Measurements from ENCODE around the gene CRYBG3.

The CRYBG3 gene

DNA sequence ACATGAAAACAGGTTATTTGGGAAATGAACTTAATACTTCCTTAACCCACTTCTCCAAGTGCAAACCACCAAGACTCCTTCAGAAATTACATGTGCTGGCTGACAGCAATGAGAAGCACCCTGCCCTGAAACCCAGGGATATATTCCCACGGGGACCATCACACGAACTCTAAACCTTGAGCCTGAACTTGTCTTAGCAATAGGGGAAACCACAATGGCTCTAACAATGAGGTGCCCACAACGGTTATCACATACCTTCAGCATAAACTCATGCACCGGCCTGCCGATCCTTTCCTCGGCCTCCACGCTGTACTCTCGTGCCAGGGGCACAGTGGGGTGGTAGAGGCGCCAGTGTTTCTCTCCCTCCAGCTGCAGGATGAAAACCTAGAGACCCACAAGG is 137.0 kb downstream of the CRYBG3 start:
- Histone ChIP-seq H3K4me1 (no peaks in the 10 kb centered on the region), H3K27ac (no peak overlapping the region), H3K79me2 (no peaks in the 10 kb centered on the region)

DNA sequence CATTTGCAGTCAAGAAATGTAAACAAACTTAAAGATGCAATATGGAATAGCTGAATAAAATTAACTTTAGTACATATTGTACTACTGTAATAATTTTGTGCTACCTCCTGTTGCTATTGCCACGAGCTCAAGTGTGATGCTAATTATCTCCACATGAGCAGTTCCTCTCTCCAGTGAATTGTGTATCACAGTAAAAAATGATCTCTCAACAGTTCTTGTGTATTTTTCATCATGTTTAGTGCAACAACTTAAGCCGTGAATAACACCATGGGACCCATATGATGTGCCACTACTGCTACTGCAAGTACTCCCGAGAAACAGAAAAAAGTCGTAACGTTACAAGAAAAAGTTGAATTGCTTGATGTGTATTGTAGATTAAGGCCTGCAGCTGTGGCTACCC is 138.1 kb downstream of the CRYBG3 start:
- Histone ChIP-seq H3K9me3 (ENCODE audit: control insufficient read depth, low read length) (no peaks in the 10 kb centered on the region), H3K9ac (no peak overlapping the region), H3K4me3 (ENCODE audit: low read depth, low read length) (no peak overlapping the region), H2AFZ (no peak overlapping the region), H3K79me2 (no peaks in the 10 kb centered on the region), H3K4me1 (no peaks in the 10 kb centered on the region), H3K27me3 (ENCODE audit: control insufficient read depth, insufficient read depth, low read length) (no peaks in the 10 kb centered on the region), H3K27ac (no peak overlapping the region), H3K36me3 (ENCODE audit: control insufficient read depth, insufficient read depth, low read length) (no peaks in the 10 kb centered on the region), H3K4me2 (ENCODE audit: low read length) (no peak overlapping the region)
- TF ChIP-seq, protein P1, sequence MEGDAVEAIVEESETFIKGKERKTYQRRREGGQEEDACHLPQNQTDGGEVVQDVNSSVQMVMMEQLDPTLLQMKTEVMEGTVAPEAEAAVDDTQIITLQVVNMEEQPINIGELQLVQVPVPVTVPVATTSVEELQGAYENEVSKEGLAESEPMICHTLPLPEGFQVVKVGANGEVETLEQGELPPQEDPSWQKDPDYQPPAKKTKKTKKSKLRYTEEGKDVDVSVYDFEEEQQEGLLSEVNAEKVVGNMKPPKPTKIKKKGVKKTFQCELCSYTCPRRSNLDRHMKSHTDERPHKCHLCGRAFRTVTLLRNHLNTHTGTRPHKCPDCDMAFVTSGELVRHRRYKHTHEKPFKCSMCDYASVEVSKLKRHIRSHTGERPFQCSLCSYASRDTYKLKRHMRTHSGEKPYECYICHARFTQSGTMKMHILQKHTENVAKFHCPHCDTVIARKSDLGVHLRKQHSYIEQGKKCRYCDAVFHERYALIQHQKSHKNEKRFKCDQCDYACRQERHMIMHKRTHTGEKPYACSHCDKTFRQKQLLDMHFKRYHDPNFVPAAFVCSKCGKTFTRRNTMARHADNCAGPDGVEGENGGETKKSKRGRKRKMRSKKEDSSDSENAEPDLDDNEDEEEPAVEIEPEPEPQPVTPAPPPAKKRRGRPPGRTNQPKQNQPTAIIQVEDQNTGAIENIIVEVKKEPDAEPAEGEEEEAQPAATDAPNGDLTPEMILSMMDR (IDR thresholded peaks at IDR 0.05): no peak

More for the DNA sequence above, 137.0 kb downstream of the CRYBG3 start:
- H3K9ac ChIP-seq: no peak overlapping the region
- H3K27me3 ChIP-seq (ENCODE audit: control insufficient read depth, insufficient read depth, low read length): no peaks in the 10 kb centered on the region
- no peak overlapping the region for H3K4me2 ChIP-seq (ENCODE audit: low read length)
- no peak overlapping the region for H3K4me3 ChIP-seq (ENCODE audit: low read depth, low read length)
- TF ChIP-seq, protein P1 (IDR thresholded peaks at IDR 0.05): no peak
- no peaks in the 10 kb centered on the region for H3K9me3 ChIP-seq (ENCODE audit: control insufficient read depth, low read length)
- H2AFZ ChIP-seq: no peak overlapping the region
- H3K36me3 ChIP-seq (ENCODE audit: control insufficient read depth, insufficient read depth, low read length): no peaks in the 10 kb centered on the region

DNA sequence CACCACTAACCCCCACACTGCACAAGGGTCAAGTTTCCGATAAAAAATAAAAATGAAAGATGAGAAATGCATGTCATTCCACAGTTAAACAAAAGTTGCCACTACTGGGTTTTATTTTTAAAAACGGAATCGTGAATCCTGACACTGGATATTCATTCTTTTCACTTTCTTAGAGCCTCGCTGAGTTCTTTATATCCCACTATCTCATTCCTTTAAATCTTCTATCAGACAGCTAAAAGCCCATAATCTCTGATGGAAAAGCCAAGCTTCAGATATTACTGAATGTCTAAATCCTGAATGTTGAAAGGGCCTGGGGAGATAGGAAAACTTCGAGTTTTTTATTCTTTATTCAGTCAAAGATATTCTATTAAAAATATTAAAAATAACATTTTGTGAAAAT is 138.7 kb downstream of the CRYBG3 start:
- Histone ChIP-seq H3K4me2 (ENCODE audit: low read length) (no peak overlapping the region), H3K4me3 (ENCODE audit: low read depth, low read length) (no peak overlapping the region), H3K4me1 (no peaks in the 10 kb centered on the region), H3K27ac (no peak overlapping the region), H3K36me3 (ENCODE audit: control insufficient read depth, insufficient read depth, low read length) (no peaks in the 10 kb centered on the region), H3K9me3 (ENCODE audit: control insufficient read depth, low read length) (no peaks in the 10 kb centered on the region), H3K79me2 (no peaks in the 10 kb centered on the region), H3K9ac (no peak overlapping the region), H2AFZ (no peak overlapping the region), H3K27me3 (ENCODE audit: control insufficient read depth, insufficient read depth, low read length) (no peaks in the 10 kb centered on the region)
- TF ChIP-seq, protein P1 (IDR thresholded peaks at IDR 0.05): no peak

DNA sequence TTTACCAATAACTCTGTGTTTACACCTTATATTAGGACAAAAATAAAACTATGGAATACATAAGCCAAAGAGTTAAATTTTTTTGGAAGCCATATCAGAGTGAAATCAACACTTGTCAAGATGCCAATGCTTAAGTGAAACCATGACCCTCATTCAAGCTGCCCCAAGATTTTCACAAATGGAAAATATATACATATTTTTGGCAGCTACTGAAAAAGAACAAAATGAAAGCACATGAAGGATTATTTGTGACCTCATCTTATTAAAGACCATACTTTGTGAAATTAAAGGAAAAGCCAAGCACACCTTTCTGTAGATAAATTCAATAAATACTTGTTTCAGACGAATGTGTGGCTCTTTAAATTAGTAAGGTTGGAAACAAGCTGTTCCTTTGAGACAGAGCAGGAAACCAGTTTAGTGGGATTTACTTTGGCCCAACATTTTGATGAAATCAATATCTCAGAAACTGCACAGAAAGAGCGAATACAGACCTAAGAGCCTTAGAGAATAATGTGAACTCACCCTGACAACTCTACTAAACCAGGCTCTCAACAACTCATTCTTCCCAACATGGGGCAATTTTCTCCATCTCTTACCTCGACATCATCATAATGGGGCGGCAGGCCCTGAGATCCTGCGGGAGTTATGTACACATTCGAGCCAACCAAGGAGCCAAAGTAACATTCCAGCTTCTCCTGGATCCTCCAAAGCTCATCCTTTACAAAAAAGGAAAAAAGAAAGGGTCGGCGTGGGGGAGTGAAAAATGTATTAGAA is 139.4 kb downstream of the CRYBG3 start:
- no peaks in the 10 kb centered on the region for H3K79me2 ChIP-seq
- H3K9me3 ChIP-seq (ENCODE audit: control insufficient read depth, low read length): no peaks in the 10 kb centered on the region
- H2AFZ ChIP-seq: no peak overlapping the region
- no peak overlapping the region for H3K27ac ChIP-seq
- H3K36me3 ChIP-seq (ENCODE audit: control insufficient read depth, insufficient read depth, low read length): no peaks in the 10 kb centered on the region
- H3K9ac ChIP-seq: no peak overlapping the region
- TF ChIP-seq, protein P1 (IDR thresholded peaks at IDR 0.05): no peak
- H3K4me2 ChIP-seq (ENCODE audit: low read length): no peak overlapping the region
- no peaks in the 10 kb centered on the region for H3K27me3 ChIP-seq (ENCODE audit: control insufficient read depth, insufficient read depth, low read length)
- no peaks in the 10 kb centered on the region for H3K4me1 ChIP-seq
- H3K4me3 ChIP-seq (ENCODE audit: low read depth, low read length): no peak overlapping the region

DNA sequence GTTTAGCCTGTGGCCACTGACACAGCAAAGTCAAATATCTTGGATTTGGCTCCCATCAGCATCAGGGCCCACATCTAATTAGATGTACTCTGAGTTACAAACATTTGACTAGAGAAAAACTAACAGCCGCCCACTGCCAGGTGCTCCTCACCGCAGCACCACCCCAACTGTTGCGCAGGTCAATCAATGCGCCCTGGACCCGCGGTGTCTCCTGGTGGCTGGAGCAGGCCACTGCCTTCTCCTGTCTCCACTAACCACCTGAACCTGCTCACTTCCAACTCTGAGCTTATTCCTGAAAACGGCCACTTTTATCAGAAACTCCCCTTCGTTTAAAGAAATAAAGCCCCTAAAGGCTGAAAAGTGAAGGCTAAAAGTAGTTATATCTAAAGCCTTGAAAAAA is 146.2 kb downstream of the CRYBG3 start:
- TF ChIP-seq, protein P1 (IDR thresholded peaks at IDR 0.05): no peak
- H3K4me1 ChIP-seq: peaks cover 5% of the 10 kb centered on the region
- H3K79me2 ChIP-seq: no peaks in the 10 kb centered on the region
- H3K27ac ChIP-seq: no peak overlapping the region
- no peak overlapping the region for H3K4me2 ChIP-seq (ENCODE audit: low read length)
- H2AFZ ChIP-seq: no peak overlapping the region
- no peaks in the 10 kb centered on the region for H3K9me3 ChIP-seq (ENCODE audit: control insufficient read depth, low read length)
- no peaks in the 10 kb centered on the region for H3K27me3 ChIP-seq (ENCODE audit: control insufficient read depth, insufficient read depth, low read length)
- no peak overlapping the region for H3K9ac ChIP-seq
- no peak overlapping the region for H3K4me3 ChIP-seq (ENCODE audit: low read depth, low read length)
- no peaks in the 10 kb centered on the region for H3K36me3 ChIP-seq (ENCODE audit: control insufficient read depth, insufficient read depth, low read length)

Measured in parathyroid adenoma (tissue), 2 donors.